Measurements from ENCODE around the gene FHL5.

- TF ChIP-seq EZH2 (IDR thresholded peaks at IDR 0.05; ENCODE audit: borderline replicate concordance, low read depth, low read length, severe bottlenecking) (no peak), CTCF (IDR thresholded peaks at IDR 0.05; ENCODE audit: extremely low read depth in 1 of 2, insufficient read depth in 1 of 2, low read depth in 1 of 2, low read length in 2 of 2) (no peak), POLR2A (IDR thresholded peaks at IDR 0.05; ENCODE audit: low read depth, low read length) (no peak), MAX (IDR thresholded peaks at IDR 0.05; ENCODE audit: insufficient read depth, insufficient read length) (no peak), POLR2AphosphoS5 (IDR thresholded peaks at IDR 0.05; ENCODE audit: insufficient read depth, low read depth, low read length) (no peak), MYC (IDR thresholded peaks at IDR 0.05; ENCODE audit: low read depth, low read length) (no peak)
Observed at GRCh38 chr6:96631248-96631647, 68.3 kb downstream of the FHL5 start.
